ENCODE measurements around the gene EFCAB5. TPM values are rescaled to one million over a fixed set of nuclear protein-coding genes. Genes with fewer than 3 reads are reported as not detected.
A peak's percentile ranks its signal among the peaks of the same experiment; 100 is the strongest.
"Not testable (repeated sequence)": the region's sequence is repeated elsewhere in the genome, so short reads cannot be mapped to it uniquely, and the experiment has no call there.

EFCAB5 gene
- total RNA-seq, 1 donor from 2014 or later = 2.6 TPM

DNA sequence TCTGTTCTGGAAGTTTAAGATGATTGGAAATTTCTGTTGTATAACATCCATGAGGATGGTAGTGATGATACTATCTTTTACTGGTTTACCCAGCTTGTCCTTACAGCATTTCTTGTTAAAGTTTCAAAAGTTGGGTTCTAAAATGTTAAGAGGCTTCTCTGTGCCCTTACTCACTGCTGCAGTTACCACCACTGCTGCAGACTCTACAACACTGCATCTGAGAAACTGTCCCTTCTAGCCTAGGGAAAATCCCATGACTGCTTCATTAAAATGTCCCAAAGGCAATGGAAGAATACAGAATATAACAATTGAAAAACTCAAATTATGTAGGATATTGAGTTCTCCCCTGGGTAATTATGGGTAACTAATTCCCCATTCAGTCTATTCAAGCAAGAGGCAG, 171.4 kb downstream of the EFCAB5 start:
- Histone ChIP-seq H3K4me3 (ENCODE audit: low read length in 3 of 3) (no peak overlapping the region), H3K36me3 (ENCODE audit: control insufficient read depth in 3 of 3, insufficient read depth in 3 of 3, low read length in 3 of 3) (no peaks in the 10 kb centered on the region), H3K4me1 (ENCODE audit: control insufficient read depth in 3 of 3, insufficient read depth in 3 of 3, low read length in 3 of 3) (peaks cover 0 to 6% (median 0%) of the 10 kb centered on the region in 3 donors), H3K9ac (ENCODE audit: low read depth in 1 of 3, low read length in 3 of 3) (no peak overlapping the region), H3K9me3 (ENCODE audit: control insufficient read depth in 3 of 3, low read length in 3 of 3) (no peaks in the 10 kb centered on the region), H3K27me3 (ENCODE audit: control insufficient read depth in 3 of 3, insufficient read depth in 3 of 3, low read length in 3 of 3) (no peaks in the 10 kb centered on the region), H3K27ac (ENCODE audit: low read depth, low read length) (no peak overlapping the region)

DNA sequence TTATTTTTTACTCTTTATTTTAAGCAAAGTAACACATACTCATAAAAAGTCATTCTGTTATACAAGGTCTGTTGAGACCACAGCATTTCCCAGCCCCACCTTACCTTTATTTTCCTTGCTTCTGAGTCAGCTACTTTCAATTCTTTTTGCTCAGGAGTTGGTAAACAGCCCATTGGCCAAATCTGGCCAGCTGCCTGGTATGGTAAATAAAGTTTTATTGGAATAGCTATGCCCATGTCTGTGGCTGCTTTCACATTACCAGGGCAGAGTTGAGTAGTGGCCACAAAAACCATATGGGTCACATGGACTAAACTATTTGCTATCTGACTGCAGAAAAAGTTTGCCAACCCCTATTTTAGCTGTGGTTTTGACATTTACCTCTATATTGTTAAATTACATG, 171.8 kb downstream of the EFCAB5 start:
- Histone ChIP-seq H3K27me3 (ENCODE audit: control insufficient read depth in 3 of 3, insufficient read depth in 3 of 3, low read length in 3 of 3) (no peaks in the 10 kb centered on the region), H3K9me3 (ENCODE audit: control insufficient read depth in 3 of 3, low read length in 3 of 3) (no peaks in the 10 kb centered on the region), H3K4me1 (ENCODE audit: control insufficient read depth in 3 of 3, insufficient read depth in 3 of 3, low read length in 3 of 3) (peaks cover 0 to 10% (median 4%) of the 10 kb centered on the region in 3 donors), H3K36me3 (ENCODE audit: control insufficient read depth in 3 of 3, insufficient read depth in 3 of 3, low read length in 3 of 3) (no peaks in the 10 kb centered on the region), H3K27ac (ENCODE audit: low read depth, low read length) (no peak overlapping the region), H3K9ac (ENCODE audit: low read depth in 1 of 3, low read length in 3 of 3) (no peak overlapping the region), H3K4me3 (ENCODE audit: low read length in 3 of 3) (no peak overlapping the region)

DNA sequence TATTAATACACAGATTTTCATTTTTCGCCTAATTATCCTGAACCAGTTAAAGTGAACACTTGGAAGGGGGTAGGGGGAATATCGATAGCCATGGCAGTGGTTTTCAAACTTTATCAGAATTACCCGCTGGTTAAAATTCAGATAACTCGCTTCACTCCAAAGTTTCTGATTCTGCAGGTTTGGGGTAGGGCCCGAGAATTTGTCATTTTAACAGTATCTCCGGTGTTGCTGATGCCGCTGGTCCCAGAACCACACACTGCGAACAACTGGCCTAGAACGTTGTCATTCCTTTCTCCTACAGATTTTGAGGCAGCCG, 174.9 kb downstream of the EFCAB5 start:
- no peaks in the 10 kb centered on the region for H3K27me3 ChIP-seq (ENCODE audit: control insufficient read depth in 3 of 3, insufficient read depth in 3 of 3, low read length in 3 of 3)
- H3K27ac ChIP-seq (ENCODE audit: low read depth, low read length) = peak overlapping the region; percentile 95
- peak overlapping the region; percentile 86 to 100 (median 94) for H3K9ac ChIP-seq (ENCODE audit: low read depth in 1 of 3, low read length in 3 of 3)
- H3K4me3 ChIP-seq (ENCODE audit: low read length in 3 of 3) = peak overlapping the region; percentile 83 to 99 (median 85)
- H3K9me3 ChIP-seq (ENCODE audit: control insufficient read depth in 3 of 3, low read length in 3 of 3) = no peaks in the 10 kb centered on the region
- peaks cover 0 to 5% (median 0%) of the 10 kb centered on the region in 3 donors for H3K36me3 ChIP-seq (ENCODE audit: control insufficient read depth in 3 of 3, insufficient read depth in 3 of 3, low read length in 3 of 3)
- peaks cover 0 to 15% (median 8%) of the 10 kb centered on the region in 3 donors for H3K4me1 ChIP-seq (ENCODE audit: control insufficient read depth in 3 of 3, insufficient read depth in 3 of 3, low read length in 3 of 3)

DNA sequence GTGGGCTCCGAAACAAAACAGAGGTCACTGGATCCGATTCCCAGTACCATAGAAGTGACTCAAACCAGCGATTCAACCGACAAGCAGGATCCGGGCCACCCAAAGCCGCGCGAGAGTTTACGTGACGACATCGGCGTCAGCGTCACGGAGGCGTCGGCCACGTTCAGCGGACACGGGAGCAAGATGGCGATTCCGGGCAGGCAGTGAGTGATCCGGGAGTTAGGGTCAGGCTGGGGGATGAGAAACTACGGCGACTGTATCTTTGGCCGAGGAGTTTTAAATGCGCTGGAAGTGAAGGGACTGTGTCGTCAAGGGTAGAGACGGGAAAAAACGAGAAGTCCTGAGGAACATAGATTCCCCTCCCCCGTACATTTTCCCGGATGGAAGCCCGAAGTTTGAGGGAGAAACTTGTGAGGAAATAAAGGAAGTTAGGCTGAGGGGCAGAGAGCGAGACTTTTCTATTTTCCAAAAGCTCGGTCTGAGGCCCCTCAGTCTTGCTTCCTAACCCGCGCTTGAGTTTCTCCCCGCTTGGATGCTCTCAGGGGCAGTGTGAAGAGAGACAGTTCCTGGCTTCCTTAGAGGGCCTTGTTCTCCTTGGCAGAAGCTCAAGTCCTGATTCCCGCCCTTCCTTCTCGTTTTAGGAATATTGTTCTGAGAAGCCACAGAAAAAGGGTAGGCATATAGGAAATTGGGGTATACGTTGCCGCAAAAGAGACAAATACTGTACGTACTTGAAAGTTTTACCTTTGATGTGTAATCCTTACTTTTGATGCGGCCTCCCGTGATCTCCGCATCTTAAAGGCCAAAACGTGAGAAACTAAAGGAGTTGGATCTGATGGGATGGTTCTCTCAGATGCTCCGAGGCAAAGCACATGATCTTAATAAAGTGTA, 175.5 kb downstream of the EFCAB5 start, which contains the start of gene NSRP1:
NSRP1 (plus strand) TSS at position 156 of the 891 bp plus-strand sequence; CDS start at position 184, 28 bp downstream.
- Histone ChIP-seq H3K27ac (ENCODE audit: low read depth, low read length) (peak within 1 kb of the TSS; percentile 95), H3K27me3 (ENCODE audit: control insufficient read depth in 3 of 3, insufficient read depth in 3 of 3, low read length in 3 of 3) (no peaks in the 10 kb centered on the region), H3K9ac (ENCODE audit: low read depth in 1 of 3, low read length in 3 of 3) (peak within 1 kb of the TSS; percentile 86 to 100 (median 94)), H3K4me1 (ENCODE audit: control insufficient read depth in 3 of 3, insufficient read depth in 3 of 3, low read length in 3 of 3) (peaks cover 0 to 15% (median 8%) of the 10 kb centered on the region in 3 donors), H3K9me3 (ENCODE audit: control insufficient read depth in 3 of 3, low read length in 3 of 3) (no peaks in the 10 kb centered on the region), H3K4me3 (ENCODE audit: low read length in 3 of 3) (peak within 1 kb of the TSS; percentile 83 to 99 (median 85)), H3K36me3 (ENCODE audit: control insufficient read depth in 3 of 3, insufficient read depth in 3 of 3, low read length in 3 of 3) (peaks cover 0 to 5% (median 0%) of the 10 kb centered on the region in 3 donors)

DNA sequence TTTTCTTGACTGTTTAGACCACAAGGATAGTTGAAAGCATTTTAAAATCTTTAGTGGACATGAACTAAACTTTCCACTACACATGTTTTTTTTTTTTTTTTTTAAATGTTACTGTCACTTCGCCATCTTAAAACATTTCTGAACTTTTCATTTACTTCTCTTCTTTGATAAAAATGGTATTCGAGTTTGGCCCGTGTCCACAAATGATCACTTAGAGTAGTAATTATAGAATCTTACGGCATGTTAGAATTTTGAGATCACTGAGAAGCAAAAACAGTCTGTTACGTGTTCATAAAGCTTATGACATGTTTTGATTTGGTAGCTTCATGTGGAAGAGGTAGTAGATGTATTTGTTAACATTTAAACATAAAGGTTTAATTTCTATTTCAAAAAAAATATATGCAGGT, 176.2 kb downstream of the EFCAB5 start:
- Histone ChIP-seq H3K4me3 (ENCODE audit: low read length in 3 of 3) (peak overlapping the region; percentile 83 to 99 (median 85)), H3K27ac (ENCODE audit: low read depth, low read length) (peak overlapping the region; percentile 95), H3K27me3 (ENCODE audit: control insufficient read depth in 3 of 3, insufficient read depth in 3 of 3, low read length in 3 of 3) (no peaks in the 10 kb centered on the region), H3K9me3 (ENCODE audit: control insufficient read depth in 3 of 3, low read length in 3 of 3) (no peaks in the 10 kb centered on the region), H3K9ac (ENCODE audit: low read depth in 1 of 3, low read length in 3 of 3) (peak overlapping the region; percentile 86 to 100 (median 94)), H3K36me3 (ENCODE audit: control insufficient read depth in 3 of 3, insufficient read depth in 3 of 3, low read length in 3 of 3) (peaks cover 0 to 5% (median 0%) of the 10 kb centered on the region in 3 donors), H3K4me1 (ENCODE audit: control insufficient read depth in 3 of 3, insufficient read depth in 3 of 3, low read length in 3 of 3) (peaks cover 0 to 15% (median 8%) of the 10 kb centered on the region in 3 donors)

DNA sequence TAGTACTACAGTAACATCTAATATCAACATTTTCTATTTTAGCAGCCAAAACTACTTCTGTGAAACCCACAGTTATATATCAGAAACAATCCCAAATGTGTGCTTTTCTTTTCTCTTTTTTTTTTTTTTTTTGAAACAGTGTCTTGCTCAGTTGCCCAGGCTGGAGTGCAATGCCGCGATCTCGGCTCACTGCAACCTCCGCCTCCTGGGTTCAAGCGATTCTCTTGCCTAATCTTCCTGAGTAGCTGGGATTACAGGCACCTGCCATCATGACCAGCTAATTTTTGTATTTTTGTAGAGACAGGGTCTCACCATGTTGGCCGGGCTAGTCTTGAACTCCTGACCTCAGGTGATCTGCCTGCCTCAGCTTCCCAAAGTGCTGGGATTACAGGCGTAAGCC, 177.2 kb downstream of the EFCAB5 start:
- H3K9ac ChIP-seq (ENCODE audit: low read depth in 1 of 3, low read length in 3 of 3); H3K27me3 ChIP-seq (ENCODE audit: control insufficient read depth in 3 of 3, insufficient read depth in 3 of 3, low read length in 3 of 3); H3K4me3 ChIP-seq (ENCODE audit: low read length in 3 of 3); H3K27ac ChIP-seq (ENCODE audit: low read depth, low read length); H3K9me3 ChIP-seq (ENCODE audit: control insufficient read depth in 3 of 3, low read length in 3 of 3); H3K36me3 ChIP-seq (ENCODE audit: control insufficient read depth in 3 of 3, insufficient read depth in 3 of 3, low read length in 3 of 3): not testable (repeated sequence)
- H3K4me1 ChIP-seq (ENCODE audit: control insufficient read depth in 3 of 3, insufficient read depth in 3 of 3, low read length in 3 of 3) = peaks cover 0 to 15% (median 8%) of the 10 kb centered on the region in 3 donors

DNA sequence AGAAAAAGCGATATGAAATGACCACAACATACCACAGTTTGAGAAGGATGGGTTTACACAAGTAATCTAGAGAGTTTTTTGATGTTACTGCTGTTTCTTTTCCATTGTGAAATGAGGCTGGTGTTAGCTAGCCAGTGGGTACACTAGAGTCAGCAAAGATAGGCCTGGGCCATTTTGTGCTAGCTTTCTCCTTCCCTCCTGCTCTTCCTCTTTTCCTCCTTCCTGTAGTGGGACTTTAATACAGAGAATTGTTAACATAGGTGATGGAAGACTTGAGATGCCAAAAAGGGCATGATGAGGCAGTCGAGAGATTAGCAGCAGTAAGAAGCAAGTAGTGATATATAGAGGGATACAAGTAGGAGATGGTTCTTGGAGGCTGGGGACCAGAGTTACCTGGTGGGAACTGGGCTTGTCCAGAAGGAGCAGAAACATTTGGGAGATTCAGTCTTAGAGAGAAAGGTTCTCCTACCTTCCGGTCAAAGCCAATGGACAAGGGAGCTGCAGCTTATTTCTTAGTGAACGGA, 182.9 kb downstream of the EFCAB5 start:
- Histone ChIP-seq H3K27me3 (ENCODE audit: control insufficient read depth in 3 of 3, insufficient read depth in 3 of 3, low read length in 3 of 3) (no peaks in the 10 kb centered on the region), H3K9me3 (ENCODE audit: control insufficient read depth in 3 of 3, low read length in 3 of 3) (no peaks in the 10 kb centered on the region), H3K9ac (ENCODE audit: low read depth in 1 of 3, low read length in 3 of 3) (no peak overlapping the region), H3K4me3 (ENCODE audit: low read length in 3 of 3) (no peak overlapping the region), H3K27ac (ENCODE audit: low read depth, low read length) (no peak overlapping the region), H3K36me3 (ENCODE audit: control insufficient read depth in 3 of 3, insufficient read depth in 3 of 3, low read length in 3 of 3) (peaks cover 2 to 11% (median 3%) of the 10 kb centered on the region in 3 donors), H3K4me1 (ENCODE audit: control insufficient read depth in 3 of 3, insufficient read depth in 3 of 3, low read length in 3 of 3) (peaks cover 0 to 3% (median 0%) of the 10 kb centered on the region in 3 donors)

DNA sequence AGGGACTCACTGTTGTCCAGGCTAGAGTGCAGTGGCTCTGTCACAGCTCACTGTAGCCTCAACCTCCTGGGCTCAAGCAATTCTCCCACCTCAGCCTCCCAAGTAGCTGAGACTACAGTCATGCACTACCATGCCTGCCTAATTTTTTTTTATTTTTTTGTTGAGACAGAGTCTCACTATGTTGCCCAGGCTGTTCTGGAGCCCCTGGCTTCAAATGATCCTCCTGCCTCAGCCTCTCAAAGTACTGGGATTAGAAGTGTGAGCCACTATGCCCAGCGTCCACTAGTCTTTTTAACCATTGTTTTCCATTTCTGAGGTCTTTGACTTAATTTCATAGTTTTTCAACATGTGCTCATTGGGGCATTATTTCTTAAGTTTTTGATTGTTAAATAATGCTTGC, 188.7 kb downstream of the EFCAB5 start:
- Histone ChIP-seq H3K36me3 (ENCODE audit: control insufficient read depth in 3 of 3, insufficient read depth in 3 of 3, low read length in 3 of 3) (peaks cover 2 to 7% (median 2%) of the 10 kb centered on the region in 3 donors), H3K27me3 (ENCODE audit: control insufficient read depth in 3 of 3, insufficient read depth in 3 of 3, low read length in 3 of 3) (no peaks in the 10 kb centered on the region), H3K4me3 (ENCODE audit: low read length in 3 of 3) (no peak overlapping the region), H3K9ac (ENCODE audit: low read depth in 1 of 3, low read length in 3 of 3) (no peak overlapping the region), H3K9me3 (ENCODE audit: control insufficient read depth in 3 of 3, low read length in 3 of 3) (no peaks in the 10 kb centered on the region), H3K4me1 (ENCODE audit: control insufficient read depth in 3 of 3, insufficient read depth in 3 of 3, low read length in 3 of 3) (no peaks in the 10 kb centered on the region), H3K27ac (ENCODE audit: low read depth, low read length) (no peak overlapping the region)

DNA sequence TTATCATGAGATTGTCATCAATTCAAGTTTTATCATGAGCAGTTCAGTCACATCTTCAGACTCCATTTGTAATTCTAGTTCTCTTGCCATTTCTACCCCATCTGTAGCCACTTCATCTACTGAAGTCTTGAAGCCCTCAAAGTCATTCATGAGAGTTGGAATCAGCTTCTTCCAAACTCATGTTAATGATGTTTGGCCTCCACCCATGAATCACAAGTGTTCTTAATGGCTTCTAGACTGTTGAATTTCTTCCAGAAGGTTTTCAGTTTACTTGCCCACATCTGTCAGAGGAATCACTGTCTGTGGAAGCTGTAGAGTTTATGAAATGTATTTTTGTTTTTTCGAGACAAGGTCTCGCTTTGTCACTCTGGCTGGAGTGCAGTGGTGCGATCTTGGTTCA, 191.2 kb downstream of the EFCAB5 start:
- Histone ChIP-seq H3K4me3 (ENCODE audit: low read length in 3 of 3) (no peak overlapping the region), H3K4me1 (ENCODE audit: control insufficient read depth in 3 of 3, insufficient read depth in 3 of 3, low read length in 3 of 3) (no peaks in the 10 kb centered on the region), H3K36me3 (ENCODE audit: control insufficient read depth in 3 of 3, insufficient read depth in 3 of 3, low read length in 3 of 3) (peaks cover 0 to 4% (median 3%) of the 10 kb centered on the region in 3 donors), H3K9me3 (ENCODE audit: control insufficient read depth in 3 of 3, low read length in 3 of 3) (no peaks in the 10 kb centered on the region), H3K27ac (ENCODE audit: low read depth, low read length) (no peak overlapping the region), H3K9ac (ENCODE audit: low read depth in 1 of 3, low read length in 3 of 3) (no peak overlapping the region), H3K27me3 (ENCODE audit: control insufficient read depth in 3 of 3, insufficient read depth in 3 of 3, low read length in 3 of 3) (no peaks in the 10 kb centered on the region)

DNA sequence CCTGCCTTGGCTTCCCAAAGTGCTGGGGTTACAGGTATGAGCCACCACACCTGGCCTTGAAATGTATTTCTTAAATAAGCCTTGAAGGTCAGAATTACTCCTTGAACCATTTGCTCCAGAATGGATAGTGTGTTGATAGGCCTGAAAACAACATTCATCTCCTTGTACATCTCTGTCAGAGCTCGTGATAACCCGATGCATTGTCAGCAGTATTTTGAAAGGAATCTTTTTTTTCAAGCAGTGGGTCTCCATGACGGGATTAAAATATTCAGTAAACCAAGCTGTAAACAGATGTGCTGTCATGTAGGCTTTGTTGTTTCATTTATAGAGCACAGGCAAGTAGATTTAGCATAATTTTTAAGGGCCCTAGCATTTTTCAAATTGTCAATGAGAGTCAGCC, 191.8 kb downstream of the EFCAB5 start:
- Histone ChIP-seq H3K9ac (ENCODE audit: low read depth in 1 of 3, low read length in 3 of 3) (no peak overlapping the region), H3K36me3 (ENCODE audit: control insufficient read depth in 3 of 3, insufficient read depth in 3 of 3, low read length in 3 of 3) (peaks cover 0 to 4% (median 3%) of the 10 kb centered on the region in 3 donors), H3K4me3 (ENCODE audit: low read length in 3 of 3) (no peak overlapping the region), H3K27ac (ENCODE audit: low read depth, low read length) (no peak overlapping the region), H3K9me3 (ENCODE audit: control insufficient read depth in 3 of 3, low read length in 3 of 3) (no peaks in the 10 kb centered on the region), H3K4me1 (ENCODE audit: control insufficient read depth in 3 of 3, insufficient read depth in 3 of 3, low read length in 3 of 3) (no peaks in the 10 kb centered on the region), H3K27me3 (ENCODE audit: control insufficient read depth in 3 of 3, insufficient read depth in 3 of 3, low read length in 3 of 3) (no peaks in the 10 kb centered on the region)
